Measurements from ENCODE around the gene CLIC2.
A peak's percentile ranks its signal among the peaks of the same experiment; 100 is the strongest.
"Not testable (repeated sequence)": the region's sequence is repeated elsewhere in the genome, so short reads cannot be mapped to it uniquely, and the experiment has no call there.

Gene CLIC2

DNA sequence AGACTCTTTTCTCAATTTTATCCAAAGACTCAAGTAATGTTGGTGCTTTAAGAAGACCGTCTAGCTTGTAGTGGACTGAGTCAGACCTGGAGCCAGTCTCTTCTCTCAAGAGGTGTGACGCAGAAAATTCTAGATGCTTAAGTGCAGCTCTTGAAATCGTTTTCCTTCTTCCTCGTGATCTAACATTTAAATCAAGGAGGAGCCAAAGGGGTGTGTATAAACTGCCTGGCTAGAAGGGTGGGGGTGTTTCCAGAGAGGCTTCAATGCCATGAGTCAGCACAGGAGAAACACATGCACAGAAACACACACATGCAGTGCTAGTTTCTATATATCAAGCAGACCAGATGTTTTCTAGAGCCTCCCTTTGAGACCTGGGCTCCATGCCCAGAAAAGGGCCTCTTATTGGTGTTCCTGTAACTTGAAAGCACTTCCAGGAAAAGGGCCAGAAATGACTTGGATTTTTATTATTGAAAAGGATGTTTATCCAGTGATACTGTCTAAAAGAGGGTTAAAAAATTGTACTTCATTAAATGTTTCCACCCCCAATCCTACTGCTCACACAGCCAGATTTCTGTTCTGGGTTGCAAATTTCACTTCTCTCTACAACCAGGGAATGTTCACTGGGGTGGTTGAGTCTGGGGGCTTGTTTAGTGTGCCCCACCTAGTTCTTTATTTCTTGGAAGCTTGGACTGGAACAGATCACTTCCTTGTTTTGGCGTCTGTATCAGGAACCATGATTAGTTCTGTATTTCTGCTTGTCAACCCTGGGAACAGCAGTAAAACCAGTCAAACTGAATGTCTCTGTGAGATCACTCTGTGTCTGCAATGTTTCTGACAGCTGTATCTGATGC lies at the start of gene CLIC2:
Gene CLIC2 (minus strand): TSS at position 129 of the 851 bp plus-strand sequence. CDS start 187 bp downstream, outside the sequence.
- DNase-seq: no peak

DNA sequence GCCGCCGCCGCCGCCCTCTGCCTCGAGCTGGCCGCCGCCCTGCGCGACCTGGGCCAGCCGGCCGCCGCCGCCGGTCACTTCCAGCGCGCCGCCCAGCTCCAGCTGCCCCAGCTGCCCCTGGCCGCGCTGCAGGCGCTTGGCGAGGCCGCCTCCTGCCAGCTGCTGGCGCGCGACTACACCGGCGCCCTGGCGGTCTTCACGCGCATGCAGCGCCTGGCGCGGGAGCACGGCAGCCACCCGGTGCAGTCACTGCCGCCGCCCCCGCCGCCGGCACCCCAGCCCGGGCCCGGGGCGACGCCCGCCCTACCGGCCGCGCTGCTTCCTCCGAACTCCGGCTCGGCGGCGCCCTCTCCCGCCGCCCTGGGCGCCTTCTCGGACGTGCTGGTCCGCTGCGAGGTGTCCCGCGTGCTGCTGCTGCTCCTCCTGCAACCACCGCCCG lies 48.1 kb upstream of the CLIC2 start:
- DNase-seq: not testable (repeated sequence)

DNA sequence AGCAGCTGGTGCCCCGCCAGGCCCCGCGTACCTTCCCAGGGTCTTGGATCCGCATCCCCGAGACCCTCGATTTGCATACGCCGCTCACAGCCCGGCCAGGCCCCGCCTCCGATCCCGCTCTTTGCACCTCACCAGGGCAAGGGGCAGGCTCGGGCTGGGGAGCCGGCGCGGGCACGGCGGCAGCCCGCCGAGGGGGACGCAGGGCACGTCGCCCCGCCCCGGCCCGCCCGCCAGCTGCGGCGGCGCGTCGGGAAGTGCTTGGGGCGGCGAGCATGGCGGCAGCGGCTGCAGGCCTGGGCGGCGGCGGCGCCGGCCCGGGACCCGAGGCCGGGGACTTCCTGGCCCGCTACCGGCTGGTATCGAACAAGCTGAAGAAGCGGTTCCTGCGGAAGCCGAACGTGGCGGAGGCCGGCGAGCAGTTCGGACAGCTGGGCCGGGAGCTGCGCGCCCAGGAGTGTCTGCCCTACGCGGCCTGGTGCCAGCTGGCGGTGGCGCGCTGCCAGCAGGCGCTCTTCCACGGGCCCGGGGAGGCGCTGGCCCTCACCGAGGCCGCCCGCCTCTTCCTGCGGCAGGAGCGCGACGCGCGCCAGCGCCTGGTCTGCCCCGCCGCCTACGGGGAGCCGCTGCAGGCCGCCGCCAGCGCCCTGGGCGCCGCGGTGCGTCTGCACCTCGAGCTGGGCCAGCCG lies 47.6 kb upstream of the CLIC2 start, which contains the start of gene F8A2:
Gene F8A2 (plus strand): TSS at position 253 of the 686 bp plus-strand sequence. CDS start 20 bp downstream, at position 273.
- not testable (repeated sequence) for DNase-seq

DNA sequence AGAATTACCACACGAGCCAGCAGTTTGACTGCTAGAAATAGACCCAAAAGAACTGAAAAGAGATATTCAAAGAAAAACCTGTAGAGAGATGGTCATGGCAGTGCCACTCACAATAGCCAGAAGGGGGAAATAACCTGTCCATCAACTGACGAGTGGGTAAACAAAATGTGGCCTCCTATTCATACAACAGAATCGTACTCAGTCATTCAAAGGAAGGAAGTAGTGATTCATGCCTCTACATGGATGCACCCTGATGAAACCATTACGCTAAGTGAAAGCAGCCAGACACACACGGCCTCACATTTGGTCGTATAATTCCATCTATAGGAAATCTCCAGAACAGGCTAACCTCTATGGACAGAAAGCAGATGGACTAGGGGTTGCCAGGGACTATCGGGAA lies 45.4 kb upstream of the CLIC2 start:
- DNase-seq: not testable (repeated sequence)

DNA sequence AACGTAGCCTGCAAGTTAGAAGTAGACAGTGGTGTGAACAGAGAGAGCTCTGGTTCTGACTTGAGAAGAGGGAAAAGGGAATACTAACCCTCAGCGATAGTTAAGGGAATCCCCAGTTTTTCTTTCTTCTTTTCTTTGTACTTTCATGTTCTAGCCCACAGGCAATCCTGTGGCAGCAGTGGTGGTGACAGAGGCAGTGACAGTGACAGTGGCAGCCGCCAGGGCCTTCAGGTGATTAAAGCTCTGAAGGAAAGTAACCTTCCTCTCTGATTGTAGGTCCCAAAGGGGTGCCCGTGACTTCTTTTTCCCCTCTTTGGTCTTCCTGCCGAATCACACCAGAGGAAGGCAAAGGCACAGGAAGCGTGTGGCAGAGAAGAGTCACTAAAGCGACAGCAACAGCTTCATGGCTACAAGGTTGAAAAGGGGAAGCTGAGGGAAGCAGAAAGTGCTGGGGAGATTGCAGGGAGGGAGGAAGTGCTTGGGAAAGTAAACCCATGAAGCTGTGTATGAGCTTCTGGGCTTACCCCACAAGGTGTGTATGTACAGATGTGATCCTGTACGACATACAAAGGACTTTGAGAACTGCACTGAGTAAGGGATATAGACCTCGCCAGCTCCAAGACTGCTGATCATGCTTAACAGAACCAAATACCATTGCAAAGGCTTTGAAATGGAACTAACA lies 39.5 kb upstream of the CLIC2 start:
- DNase-seq: not testable (repeated sequence)

DNA sequence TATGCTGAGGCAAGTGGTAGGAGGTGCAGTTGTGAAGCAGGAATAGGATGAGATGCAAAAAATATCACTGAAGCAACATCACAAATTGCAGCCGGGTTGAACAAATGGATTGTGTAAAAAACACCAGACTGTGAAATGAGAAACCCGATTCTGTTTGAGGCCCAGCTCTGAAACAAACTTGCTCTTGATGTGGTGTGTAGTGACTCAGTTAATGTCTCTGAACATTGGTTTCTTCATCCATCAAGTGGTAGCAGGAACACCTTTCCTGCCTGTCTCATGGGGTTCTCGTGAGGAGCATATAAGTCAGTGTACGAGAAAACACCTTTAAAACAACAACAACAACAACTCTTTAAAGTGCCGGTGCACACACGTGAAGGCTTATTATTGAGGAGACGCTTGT lies 29.3 kb upstream of the CLIC2 start:
- not testable (repeated sequence) for DNase-seq

DNA sequence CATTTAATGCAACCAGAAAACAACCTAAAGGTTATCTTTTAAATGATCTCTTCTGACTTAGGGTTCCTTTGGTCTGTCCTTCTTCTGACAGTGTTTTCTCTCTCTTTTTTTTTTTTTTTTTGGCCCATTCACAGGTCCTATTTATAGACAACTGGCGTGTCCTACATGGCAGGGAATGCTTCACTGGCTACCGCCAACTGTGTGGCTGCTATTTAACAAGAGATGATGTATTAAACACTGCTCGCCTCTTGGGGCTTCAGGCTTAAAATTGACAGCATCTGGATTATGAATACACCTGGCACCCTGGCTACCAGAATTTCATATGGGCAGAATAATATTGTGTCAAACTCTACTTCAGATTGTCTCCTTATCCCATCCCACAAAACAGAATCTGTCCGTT lies 15.0 kb upstream of the CLIC2 start:
- not testable (repeated sequence) for DNase-seq

DNA sequence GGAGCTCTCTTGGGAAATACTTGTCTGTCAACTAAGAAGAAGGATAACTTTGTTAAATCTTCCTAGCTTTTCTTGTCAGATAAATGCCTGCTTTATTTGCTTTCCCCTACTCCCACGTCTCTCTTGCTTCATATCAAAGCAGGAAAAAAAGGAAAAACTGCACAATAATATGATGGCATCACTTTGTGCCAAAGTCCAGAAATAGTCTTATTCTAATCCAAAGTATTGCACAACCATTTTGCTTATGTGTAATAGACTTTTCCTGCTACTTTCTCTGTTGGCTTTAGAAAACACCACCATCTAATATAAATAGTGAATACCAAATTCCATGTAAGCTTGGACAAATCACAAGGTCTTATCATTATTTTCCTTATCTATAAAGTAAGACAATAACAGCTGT lies 11.3 kb upstream of the CLIC2 start:
- DNase-seq: not testable (repeated sequence)

DNA sequence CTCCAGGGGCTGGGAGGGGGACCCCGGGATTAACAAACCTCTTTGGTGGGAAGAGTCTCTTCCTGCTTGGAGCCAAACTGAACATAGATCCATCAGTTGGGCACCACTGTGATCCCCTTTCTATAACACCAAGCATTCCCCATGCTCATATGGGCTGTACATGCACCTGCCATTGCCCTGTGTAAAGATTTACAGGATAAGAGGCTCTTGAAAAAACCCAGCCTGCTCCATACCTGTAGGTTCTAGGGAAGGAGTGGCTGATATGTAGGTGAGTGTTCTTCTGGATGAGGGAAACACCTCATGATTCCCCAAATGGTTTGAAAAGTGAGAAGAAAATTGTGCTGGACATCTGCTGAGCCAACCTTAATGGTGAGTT lies 911 bp upstream of the CLIC2 start:
- DNase-seq: not testable (repeated sequence)

DNA sequence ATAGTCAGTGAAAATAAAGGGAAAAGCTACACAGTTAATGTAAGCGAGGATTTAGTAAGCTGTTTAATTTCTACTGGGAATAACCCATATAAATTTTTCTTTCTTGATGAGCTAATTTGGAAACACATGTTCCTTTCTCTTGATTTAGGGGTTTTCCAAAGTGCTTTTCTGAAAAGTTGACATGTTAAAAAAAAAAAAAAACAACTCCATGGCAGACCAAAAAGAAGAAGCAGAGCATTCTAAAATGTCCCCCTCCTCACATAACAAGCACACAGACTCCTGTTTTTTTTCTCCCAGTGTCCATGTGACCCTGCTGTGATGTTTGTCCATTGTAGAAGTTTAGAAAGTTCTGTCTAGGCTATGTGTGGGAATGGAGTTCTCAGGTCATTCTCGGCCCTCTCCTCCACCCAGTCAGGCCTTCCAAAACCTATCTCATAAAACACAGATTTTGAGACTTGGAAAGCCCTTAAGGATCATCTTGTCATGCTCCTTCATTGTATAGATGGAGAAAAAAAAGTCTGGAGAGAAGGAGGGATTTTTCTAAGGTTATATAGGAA lies 792 bp downstream of the CLIC2 start:
- DNase-seq: no peak

DNA sequence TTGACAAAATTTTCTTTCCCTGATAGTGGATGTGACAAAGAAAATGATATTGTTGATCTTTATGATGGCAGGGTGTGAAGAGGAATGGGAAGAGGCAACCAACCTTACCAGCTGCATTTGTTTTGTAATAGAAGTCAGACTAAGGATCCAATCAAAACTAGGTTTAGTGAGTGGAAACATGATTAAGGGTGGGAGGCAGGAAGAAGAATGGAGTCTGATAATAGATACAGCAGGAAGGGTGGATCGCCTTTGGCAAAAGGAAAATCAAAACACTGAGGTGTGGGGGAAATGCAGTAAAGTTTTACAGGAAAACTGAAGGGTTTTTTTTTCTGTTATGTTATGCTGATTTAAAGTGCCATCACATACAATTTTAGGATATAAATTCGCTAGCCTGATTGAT lies 3.4 kb downstream of the CLIC2 start:
- DNase-seq: no peak

DNA sequence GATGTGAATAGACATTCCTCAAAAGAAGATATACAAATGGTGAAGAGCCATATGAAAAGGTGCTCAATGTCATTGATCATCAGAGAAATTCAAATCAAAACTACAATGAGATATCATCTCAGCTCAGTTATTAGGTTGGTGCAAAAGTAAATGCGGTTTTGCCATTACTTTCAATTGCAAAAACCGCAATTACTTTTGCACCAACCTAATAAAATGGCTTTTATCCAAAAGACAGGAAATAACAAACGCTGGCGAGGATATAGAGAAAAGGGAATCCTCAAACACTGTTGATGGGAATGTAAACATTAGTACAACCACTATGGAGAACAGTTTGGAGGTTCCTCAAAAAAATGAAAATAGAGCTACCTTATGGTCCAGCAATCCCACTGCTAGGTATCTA lies 5.1 kb downstream of the CLIC2 start:
- DNase-seq: no peak

DNA sequence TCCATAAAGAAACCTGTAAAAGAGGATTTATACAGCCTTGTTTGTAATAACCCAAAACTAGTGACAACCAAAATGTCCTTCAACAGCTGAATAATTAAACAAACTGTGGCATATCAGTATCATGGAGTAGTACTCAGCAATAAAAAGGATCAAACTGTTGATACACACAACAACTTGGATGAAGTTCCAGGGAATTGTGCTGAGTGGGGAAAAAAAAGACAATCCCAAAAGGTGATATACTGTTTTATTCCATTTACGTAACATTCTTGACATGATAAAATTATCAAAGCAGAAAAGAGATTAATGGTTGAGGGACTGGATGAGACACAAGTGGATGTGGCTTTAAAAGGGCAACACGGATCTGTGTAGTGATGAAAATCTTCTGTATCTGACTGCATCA lies 7.8 kb downstream of the CLIC2 start:
- DNase-seq: no peak

DNA sequence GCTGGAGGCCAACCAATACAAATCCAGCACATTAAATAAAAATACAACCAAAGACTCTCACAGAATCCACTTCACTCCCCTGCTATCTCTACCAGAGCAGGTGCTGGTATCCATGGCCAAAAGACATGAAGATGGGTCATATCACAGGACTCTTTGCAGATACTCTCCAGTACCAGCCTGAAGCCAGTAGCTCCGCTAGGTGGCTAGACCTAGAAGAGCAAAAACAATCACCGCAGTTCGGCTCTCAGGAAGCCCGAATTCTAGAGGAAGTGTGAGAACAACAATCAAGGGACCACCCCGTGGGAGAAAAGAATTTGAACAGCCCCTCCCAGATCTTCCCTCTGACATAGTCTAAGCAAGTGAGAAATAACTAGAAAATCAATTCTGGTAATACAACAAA lies 20.2 kb downstream of the CLIC2 start:
- DNase-seq: no peak

DNA sequence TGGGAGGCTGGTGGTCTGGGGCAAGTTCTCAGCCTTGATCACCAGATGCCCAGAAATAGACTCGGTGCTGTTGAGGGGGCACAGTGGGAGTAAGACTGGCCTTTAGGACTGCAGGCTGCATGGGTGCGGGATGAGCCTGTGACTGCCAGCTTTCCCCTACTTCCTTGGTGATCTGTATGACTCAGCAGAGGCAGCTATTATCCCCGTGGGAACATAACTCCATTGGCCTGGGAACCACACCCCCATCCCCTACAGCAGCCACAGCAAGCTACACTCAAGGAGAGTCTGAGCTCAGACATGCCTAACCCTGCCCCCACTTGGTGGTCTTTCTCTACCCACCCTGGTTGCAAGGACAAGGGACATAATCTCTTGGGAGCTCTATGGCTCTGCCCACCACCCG lies 20.6 kb downstream of the CLIC2 start:
- DNase-seq: no peak

DNA sequence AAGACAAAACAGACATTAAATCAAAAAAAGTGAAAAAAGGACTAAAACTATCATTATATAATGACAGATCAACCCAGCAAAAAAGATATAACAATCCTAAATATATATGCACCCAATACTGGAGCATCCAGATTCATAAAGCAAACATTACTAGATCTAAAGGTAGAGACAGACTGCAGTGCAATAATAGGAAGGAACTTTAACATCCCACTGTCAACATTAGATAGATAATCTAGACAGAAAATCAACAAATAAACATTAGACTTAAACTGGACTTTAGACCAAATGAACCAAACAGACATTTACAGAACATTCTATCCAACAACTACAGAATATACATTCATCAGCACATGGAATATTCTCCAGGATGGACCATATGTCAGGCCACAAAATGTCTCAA lies 40.6 kb downstream of the CLIC2 start:
- no peak for DNase-seq

DNA sequence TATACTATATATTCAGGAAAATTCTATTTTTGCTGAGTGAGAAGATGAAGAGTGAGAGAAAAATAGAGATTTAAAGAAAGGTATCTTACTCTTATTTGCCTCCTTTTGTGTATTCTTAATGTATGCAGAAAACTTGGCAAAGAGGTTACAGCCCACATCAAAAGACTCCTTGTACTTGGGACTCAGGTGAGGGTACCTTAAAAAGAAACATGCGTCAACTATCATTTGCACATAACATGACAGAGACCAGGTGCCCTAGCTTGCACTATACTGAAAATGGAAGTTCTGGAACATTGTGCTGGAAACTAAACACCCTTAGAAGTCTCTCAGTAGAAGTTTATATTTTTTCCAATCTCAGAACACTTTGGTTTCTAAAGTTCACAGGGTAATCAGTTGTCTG lies 54.5 kb downstream of the CLIC2 start:
- DNase-seq: no peak

DNA sequence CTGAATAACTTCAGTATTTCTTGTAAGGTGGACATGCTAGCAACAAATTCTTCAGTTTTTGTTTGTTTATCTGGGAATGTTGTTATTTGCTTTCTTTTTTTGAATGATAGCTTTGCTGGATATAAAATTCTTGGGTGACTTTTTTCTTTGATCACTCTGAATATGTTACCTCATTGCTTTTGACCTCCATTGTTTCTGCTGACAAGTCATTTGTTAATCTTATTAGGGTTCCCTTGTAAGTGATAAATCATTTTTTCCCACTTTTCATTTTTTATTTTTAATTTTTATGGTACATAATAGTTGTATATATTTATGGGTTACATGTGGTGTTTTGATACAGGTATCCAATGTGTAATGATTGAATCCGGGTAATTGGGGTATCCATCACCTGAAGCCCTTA lies 63.4 kb downstream of the CLIC2 start:
- DNase-seq: no peak

DNA sequence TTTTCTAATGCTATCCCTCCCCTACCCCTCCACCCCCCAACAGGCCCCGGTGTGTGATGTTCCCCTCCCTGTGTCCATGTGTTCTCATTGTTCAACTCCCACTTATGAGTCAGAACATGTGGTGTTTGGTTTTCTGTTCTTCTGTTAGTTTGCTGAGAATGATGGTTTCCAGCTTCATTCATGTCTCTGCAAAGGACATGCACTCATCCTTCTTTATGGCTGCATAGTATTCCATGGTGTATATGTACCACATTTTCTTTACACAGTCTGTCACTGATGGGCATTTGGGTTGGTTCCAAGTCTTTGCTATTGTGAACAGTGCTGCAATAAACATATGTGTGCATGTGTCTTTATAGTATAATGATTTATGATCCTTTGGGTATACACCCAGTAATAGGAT lies 66.4 kb downstream of the CLIC2 start:
- DNase-seq: not testable (repeated sequence)

DNA sequence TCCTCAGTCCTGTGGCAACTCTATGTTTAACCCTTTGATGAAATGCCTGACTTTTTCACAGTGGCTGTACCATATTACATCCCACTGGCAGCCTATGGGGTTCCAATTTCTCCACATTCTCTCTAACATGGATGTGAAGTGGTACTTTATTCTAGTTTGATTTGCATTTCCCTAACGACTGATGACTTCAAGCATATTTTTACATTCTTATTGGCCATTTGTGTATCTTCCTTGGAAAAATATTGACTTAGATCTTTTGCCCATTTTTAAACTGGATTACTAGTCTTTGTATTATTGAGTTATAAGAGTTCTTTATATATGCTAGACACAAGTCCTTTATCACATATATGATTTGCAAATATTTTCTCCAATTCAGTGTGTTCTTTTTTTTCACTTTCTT lies 68.0 kb downstream of the CLIC2 start:
- no peak for DNase-seq

DNA sequence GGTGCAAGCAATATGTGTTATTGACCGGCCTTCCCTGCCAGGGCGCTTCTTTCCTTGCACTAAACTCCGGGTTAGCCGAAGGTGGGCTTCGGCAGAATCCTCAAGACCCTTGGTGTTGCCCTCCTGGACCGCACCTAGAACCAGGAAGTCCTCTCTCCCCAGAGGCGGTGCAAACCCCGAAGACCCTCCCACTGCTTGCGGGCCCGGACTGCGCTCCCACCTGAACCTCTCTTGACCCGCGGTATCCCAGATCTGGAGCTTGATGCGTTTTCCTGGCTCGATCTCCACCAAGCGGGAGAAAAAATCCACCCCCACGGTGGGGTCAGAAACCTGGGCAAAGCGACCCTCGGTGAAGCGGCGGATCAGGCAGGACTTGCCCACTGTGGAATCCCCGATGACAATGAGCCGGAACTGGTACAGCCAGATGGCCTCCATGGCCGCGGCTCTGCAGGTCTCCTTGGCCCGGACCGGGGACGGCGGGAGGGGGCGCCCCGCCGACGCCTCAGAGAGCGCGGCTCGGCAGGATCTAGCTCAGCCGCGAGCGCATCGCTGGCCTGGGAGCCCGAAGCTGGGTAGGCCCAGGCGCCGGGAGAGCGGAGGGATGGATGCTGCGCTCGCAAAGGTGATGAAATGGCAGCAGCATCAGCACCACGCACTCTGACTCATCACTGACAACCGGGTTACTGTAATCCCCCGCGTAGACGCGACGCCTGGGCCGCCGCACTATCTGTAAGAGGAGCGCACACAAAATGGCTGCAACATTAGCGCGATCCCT lies 70.4 kb downstream of the CLIC2 start, which contains the start of gene RAB39B:
Gene RAB39B (minus strand): TSS at position 638 of the 775 bp plus-strand sequence. CDS start 203 bp downstream, at position 435.
- DNase-seq: peak; percentile 85

Data from retina (tissue), 1 donor.